Adrenal gland (tissue), 5 donors: ENCODE measurements around the gene CASP1.

Experiments used
- CTCF ChIP-seq, 6 experiments: fragments of 450-650 bp in 4 of 6; fragments of 200-600 bp in 2 of 6; sonication (generic) in 1 of 6; IDR thresholded peaks; 1 replicate in 5 of 6; 2 replicates in 1 of 6; pipeline versions ENCODE4 v1.5.1 to v1.8.0; 2016 to 2021; ENCODE audit warnings: antibody characterized with exemption in 6 of 6, mild to moderate bottlenecking in 2 of 6, moderate library complexity in 1 of 6
- POLR2A ChIP-seq, 2 donors: fragments of 450-650 bp; IDR thresholded peaks; one replicate each; pipeline ENCODE4 v1.6.1; 2017; ENCODE audit warnings: antibody characterized with exemption in 2 of 2, mild to moderate bottlenecking in 2 of 2, moderate library complexity in 1 of 2
- donor health status: DM: no; HTN: no; CAD: no.

- TF ChIP-seq CTCF (IDR thresholded peaks at IDR 0.05) (no peak), POLR2A (IDR thresholded peaks at IDR 0.05) (no peak)
Measured at GRCh38 chr11:105078283-105078682, 43.3 kb upstream of the CASP1 start.
